ENCODE results near the gene CHPF2.

DNA sequence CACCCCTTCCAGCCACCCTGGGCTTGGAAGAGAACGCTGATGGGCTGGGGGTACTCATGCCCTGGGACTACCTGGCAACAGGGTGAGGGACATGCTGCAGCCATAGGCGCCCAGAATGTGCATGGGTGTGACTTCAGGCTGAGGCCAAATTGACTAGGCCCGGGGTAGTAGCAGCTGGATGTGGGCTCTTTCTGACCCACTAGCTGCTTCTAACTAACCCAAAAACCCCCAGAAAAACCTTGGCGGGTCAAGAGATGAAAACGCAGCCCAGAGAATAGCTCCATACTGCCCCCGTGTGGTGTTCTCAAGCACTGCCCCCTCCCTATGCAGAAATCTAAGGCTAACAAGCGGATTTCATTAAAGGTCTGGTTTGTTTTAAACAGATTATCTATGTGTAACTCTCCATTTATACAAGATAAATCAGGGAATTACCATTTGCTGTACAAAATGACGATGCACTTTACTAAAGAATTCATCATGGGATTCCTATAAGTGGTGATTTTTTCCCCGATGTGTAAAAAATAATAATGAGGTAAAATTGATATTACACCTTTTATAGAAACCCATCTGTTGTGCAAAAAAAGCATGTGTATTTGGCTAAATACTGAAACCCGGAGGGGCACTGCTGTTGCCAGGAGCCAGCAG lies 12.0 kb downstream of the CHPF2 start:
- TF ChIP-seq EZH2phosphoT487 (IDR thresholded peaks at IDR 0.05; ENCODE audit: low read depth, severe bottlenecking, unreplicated experiment) (no peak), EZH2 (IDR thresholded peaks at IDR 0.05; ENCODE audit: borderline replicate concordance) (no peak)
- TF ChIP-seq, protein P1, sequence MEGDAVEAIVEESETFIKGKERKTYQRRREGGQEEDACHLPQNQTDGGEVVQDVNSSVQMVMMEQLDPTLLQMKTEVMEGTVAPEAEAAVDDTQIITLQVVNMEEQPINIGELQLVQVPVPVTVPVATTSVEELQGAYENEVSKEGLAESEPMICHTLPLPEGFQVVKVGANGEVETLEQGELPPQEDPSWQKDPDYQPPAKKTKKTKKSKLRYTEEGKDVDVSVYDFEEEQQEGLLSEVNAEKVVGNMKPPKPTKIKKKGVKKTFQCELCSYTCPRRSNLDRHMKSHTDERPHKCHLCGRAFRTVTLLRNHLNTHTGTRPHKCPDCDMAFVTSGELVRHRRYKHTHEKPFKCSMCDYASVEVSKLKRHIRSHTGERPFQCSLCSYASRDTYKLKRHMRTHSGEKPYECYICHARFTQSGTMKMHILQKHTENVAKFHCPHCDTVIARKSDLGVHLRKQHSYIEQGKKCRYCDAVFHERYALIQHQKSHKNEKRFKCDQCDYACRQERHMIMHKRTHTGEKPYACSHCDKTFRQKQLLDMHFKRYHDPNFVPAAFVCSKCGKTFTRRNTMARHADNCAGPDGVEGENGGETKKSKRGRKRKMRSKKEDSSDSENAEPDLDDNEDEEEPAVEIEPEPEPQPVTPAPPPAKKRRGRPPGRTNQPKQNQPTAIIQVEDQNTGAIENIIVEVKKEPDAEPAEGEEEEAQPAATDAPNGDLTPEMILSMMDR (IDR thresholded peaks at IDR 0.05; ENCODE audit: poor library complexity), result peak; percentile 76
